ENCODE measurements around the gene CPE. TPM values are rescaled to one million over a fixed set of nuclear protein-coding genes. Genes with fewer than 3 reads are reported as not detected.

The CPE gene
- total and polyA plus RNA-seq, 2 donors (not counting 3 experiments of a cell fraction or from before 2014, with no cell fraction given), result 2.7 to 9.2 TPM

- intact Hi-C loops (cut with micrococcal nuclease) (no loop called here), dilution Hi-C loops (cut with MboI; ENCODE audit: extremely low pct_ligation_motif_present, low sequenced_read_pairs) (no loop called here)
- Histone ChIP-seq H3K4me1 (ENCODE audit: control insufficient read depth, extremely low read depth, insufficient read depth, low read length) (peaks cover 3% of the 10 kb centered on the region), H3K36me3 (ENCODE audit: control insufficient read depth in 2 of 2, extremely low read depth in 1 of 2, insufficient read depth in 2 of 2, low read length in 2 of 2) (no peaks in the 10 kb centered on the region), H3K4me3 (replicated peaks in 1 of 3; ENCODE audit: insufficient read depth in 1 of 3, low read depth in 1 of 3, low read length in 3 of 3) (no peak overlapping the region), H2AFZ (ENCODE audit: low read depth, low read length) (no peak overlapping the region), H3K27me3 (ENCODE audit: control insufficient read depth in 2 of 2, insufficient read depth in 2 of 2, low read length in 2 of 2) (no peaks in the 10 kb centered on the region), H4K20me1 (replicated peaks; ENCODE audit: control insufficient read depth, extremely low read depth, insufficient read depth, low read length) (no peaks in the 10 kb centered on the region), H3K79me2 (ENCODE audit: control insufficient read depth, insufficient read depth, low read length) (no peaks in the 10 kb centered on the region), H3K9me1 (replicated peaks; ENCODE audit: control insufficient read depth, extremely low read depth, insufficient read depth, low read length) (no peaks in the 10 kb centered on the region), H3K4me2 (ENCODE audit: insufficient read depth, low read length) (no peak overlapping the region), H3K9me3 (replicated peaks; ENCODE audit: control insufficient read depth, insufficient read depth, low read length) (no peaks in the 10 kb centered on the region), H3K27ac (ENCODE audit: insufficient read depth, low read depth, low read length) (no peak overlapping the region), H3K9ac (replicated peaks; ENCODE audit: extremely low read depth, insufficient read depth, low read length) (no peak overlapping the region)
- POLR2A ChIA-PET, result no interaction called here
- no TSS peak for BruUV-seq (replicated peaks)
- CTCF ChIA-PET, result no interaction called here
- TF ChIP-seq GATA2 (IDR thresholded peaks at IDR 0.05; ENCODE audit: insufficient read depth, insufficient read length, low read depth, low read length), result no peak
- no peak for TF ChIP-seq JUN (IDR thresholded peaks at IDR 0.05; ENCODE audit: borderline replicate concordance, insufficient read depth, insufficient read length, low read depth)
- TF ChIP-seq POLR2AphosphoS5 (IDR thresholded peaks at IDR 0.05; ENCODE audit: insufficient read depth, low read depth, low read length), result no peak
- no peak for TF ChIP-seq MAX (IDR thresholded peaks at IDR 0.05; ENCODE audit: insufficient read depth, insufficient read length)
- no peak for TF ChIP-seq FOS (IDR thresholded peaks at IDR 0.05; ENCODE audit: borderline replicate concordance, insufficient read depth, low read length)
- no peak for TF ChIP-seq MYC (IDR thresholded peaks at IDR 0.05; ENCODE audit: low read depth, low read length)
- no peak for TF ChIP-seq CTCF (IDR thresholded peaks at IDR 0.05; ENCODE audit: extremely low read depth in 1 of 2, insufficient read depth in 1 of 2, low read depth in 1 of 2, low read length in 2 of 2)
- no peak for TF ChIP-seq EZH2 (IDR thresholded peaks at IDR 0.05; ENCODE audit: borderline replicate concordance, low read depth, low read length, severe bottlenecking)
- no peak for TF ChIP-seq POLR2A (IDR thresholded peaks at IDR 0.05; ENCODE audit: low read depth, low read length)
- no peak for DNase-seq (ENCODE audit: low read depth, low spot score)
- FAIRE-seq, result no peak
Observed at GRCh38 chr4:165520086-165520485, 141.3 kb downstream of the CPE start.

Measured in endothelial cell of umbilical vein (primary cell).